Measurements from ENCODE around the gene ZNF142. TPM values are rescaled to one million over a fixed set of nuclear protein-coding genes. Genes with fewer than 3 reads are reported as not detected.

Gene ZNF142
- total RNA-seq, 1 donor from 2014 or later, result 38.3 TPM

DNA sequence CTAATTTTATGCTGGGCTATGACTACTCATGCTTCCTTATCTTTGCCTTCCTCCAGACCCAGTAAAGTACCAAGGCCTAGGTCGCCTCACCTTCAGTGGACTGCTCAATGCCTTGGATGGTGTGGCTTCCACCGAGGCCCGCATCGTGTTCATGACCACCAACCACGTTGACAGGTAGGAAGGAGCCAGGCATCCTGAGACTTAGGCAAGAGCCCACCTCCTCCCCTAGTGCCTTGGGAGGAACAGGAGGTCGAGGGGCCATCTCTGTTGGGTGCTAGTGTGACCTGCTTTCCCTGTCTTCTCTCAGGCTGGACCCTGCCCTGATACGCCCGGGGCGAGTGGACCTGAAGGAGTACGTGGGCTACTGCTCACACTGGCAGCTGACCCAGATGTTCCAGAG is 3.4 kb upstream of the ZNF142 start:
- H3K27ac Mint-ChIP-seq, result no peak overlapping the region
- no peaks in the 10 kb centered on the region for H3K27me3 Mint-ChIP-seq
- peaks cover 11% of the 10 kb centered on the region for H3K36me3 Mint-ChIP-seq
- no peak for DNase-seq (ENCODE audit: extremely low spot score, unreplicated experiment)
- no peak overlapping the region for H3K4me3 Mint-ChIP-seq
- TF ChIP-seq, protein P1, sequence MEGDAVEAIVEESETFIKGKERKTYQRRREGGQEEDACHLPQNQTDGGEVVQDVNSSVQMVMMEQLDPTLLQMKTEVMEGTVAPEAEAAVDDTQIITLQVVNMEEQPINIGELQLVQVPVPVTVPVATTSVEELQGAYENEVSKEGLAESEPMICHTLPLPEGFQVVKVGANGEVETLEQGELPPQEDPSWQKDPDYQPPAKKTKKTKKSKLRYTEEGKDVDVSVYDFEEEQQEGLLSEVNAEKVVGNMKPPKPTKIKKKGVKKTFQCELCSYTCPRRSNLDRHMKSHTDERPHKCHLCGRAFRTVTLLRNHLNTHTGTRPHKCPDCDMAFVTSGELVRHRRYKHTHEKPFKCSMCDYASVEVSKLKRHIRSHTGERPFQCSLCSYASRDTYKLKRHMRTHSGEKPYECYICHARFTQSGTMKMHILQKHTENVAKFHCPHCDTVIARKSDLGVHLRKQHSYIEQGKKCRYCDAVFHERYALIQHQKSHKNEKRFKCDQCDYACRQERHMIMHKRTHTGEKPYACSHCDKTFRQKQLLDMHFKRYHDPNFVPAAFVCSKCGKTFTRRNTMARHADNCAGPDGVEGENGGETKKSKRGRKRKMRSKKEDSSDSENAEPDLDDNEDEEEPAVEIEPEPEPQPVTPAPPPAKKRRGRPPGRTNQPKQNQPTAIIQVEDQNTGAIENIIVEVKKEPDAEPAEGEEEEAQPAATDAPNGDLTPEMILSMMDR (conservative IDR thresholded peaks at IDR 0.05), result no peak
- peaks cover 18% of the 10 kb centered on the region for H3K4me1 Mint-ChIP-seq (ENCODE audit: unreplicated experiment)
- H3K9me3 Mint-ChIP-seq, result no peaks in the 10 kb centered on the region

DNA sequence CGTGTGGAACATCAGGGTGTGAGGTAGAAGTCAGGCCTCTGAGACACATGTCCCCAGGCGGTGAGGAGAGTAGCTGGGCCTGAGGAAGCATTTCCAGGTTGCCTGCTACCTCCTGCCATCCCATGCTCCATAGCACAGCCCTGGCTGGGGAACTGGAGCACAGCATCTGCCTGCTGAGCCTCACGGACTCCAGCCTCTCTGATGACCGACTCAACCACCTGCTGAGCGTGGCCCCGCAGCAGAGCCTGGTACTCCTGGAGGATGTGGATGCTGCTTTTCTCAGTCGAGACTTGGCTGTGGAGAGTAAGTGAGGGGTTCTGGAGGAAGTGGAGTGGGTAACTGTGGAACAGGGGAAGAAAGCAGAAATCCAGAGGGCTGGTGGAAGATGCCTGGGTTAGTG is 3.0 kb upstream of the ZNF142 start:
- TF ChIP-seq, protein P1 (conservative IDR thresholded peaks at IDR 0.05), result no peak
- no peak overlapping the region for H3K4me3 Mint-ChIP-seq

DNA sequence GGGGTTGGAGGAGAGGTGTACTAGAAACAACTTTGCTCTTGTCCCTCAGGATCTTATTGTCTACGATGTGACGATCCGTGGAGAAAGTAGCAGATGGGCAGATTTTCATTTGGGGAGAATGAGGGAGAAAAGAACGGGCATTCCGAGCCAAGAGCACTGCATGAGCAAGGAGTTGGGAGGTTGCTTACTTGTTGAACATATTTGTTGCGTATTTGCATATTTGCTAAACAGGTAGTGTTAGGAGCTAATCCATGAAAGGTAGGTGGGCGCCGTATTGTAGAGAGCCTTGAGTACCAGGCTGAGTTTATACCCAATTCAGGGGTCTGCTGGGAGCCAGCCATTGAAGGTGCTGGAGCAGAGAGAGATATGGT is 550 bp upstream of the ZNF142 start:
- peaks cover 18% of the 10 kb centered on the region for H3K4me1 Mint-ChIP-seq (ENCODE audit: unreplicated experiment)
- H3K9me3 Mint-ChIP-seq, result no peaks in the 10 kb centered on the region
- DNase-seq (ENCODE audit: extremely low spot score, unreplicated experiment), result no peak
- H3K4me3 Mint-ChIP-seq, result peak overlapping the region; percentile 100
- TF ChIP-seq, protein P1 (conservative IDR thresholded peaks at IDR 0.05), result no peak
- H3K27me3 Mint-ChIP-seq, result no peaks in the 10 kb centered on the region
- H3K36me3 Mint-ChIP-seq, result peaks cover 18% of the 10 kb centered on the region
- H3K27ac Mint-ChIP-seq, result peak overlapping the region; percentile 94

More for the DNA sequence above, 3.0 kb upstream of the ZNF142 start:
- Mint-ChIP-seq H3K36me3 (peaks cover 14% of the 10 kb centered on the region), H3K27ac (no peak overlapping the region), H3K4me1 (ENCODE audit: unreplicated experiment) (peaks cover 18% of the 10 kb centered on the region), H3K27me3 (no peaks in the 10 kb centered on the region), H3K9me3 (no peaks in the 10 kb centered on the region)
- DNase-seq (ENCODE audit: extremely low spot score, unreplicated experiment), result no peak

DNA sequence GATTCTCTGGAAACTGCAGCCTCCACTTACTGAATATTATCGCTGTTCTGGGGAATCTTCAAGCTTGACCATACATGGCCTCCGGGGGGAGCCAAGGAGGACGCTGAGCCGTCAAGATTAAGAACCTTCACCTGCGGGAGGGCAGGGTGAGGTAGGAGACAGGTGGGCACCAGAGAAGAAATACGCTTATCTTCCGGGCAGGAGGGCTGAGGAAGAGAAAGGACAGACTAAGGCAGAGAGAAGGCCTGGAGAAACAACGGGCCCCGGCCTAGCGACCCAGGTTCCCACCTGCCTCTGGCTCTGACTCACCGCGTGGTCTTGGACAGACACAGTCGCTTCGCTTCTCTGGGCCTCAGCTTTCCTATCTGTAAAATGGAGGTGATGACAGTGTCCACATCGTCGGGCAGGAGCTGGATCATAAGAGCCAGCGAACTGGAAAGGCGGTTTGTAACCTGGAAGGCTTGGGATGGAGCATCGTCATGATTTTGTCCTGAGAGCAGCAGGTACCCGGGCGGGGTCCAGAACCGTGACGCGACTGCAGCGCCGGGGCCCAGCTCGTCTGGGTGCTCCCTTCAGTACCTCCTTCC is 659 bp downstream of the ZNF142 start:
- peaks cover 18% of the 10 kb centered on the region for H3K4me1 Mint-ChIP-seq (ENCODE audit: unreplicated experiment)
- H3K27ac Mint-ChIP-seq, result peak overlapping the region; percentile 94
- peaks cover 18% of the 10 kb centered on the region for H3K36me3 Mint-ChIP-seq
- H3K4me3 Mint-ChIP-seq, result peak overlapping the region; percentile 100
- no peak for DNase-seq (ENCODE audit: extremely low spot score, unreplicated experiment)
- H3K27me3 Mint-ChIP-seq, result no peaks in the 10 kb centered on the region
- TF ChIP-seq, protein P1 (conservative IDR thresholded peaks at IDR 0.05), result peak; percentile 68
- H3K9me3 Mint-ChIP-seq, result no peaks in the 10 kb centered on the region

DNA sequence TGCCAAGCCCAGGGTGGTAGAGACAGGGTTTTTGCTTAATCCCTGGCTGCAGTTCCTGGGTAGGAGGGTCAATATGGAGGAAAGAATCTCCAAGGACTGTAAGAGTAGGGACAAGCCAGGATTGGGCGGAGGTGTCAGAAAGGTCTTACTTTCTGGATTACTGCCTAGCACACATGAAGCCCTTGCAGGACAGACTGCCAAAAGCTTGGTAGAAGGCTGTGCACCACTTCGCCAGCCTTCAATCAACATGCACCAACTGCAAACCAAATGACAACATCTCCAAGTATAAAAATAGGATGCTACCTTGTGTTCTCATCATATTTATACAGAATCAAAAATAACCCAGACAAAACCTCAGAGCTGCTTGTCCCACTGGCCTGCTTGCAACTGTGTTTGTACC is 3.7 kb downstream of the ZNF142 start:
- H3K27me3 Mint-ChIP-seq, result no peaks in the 10 kb centered on the region
- no peak overlapping the region for H3K4me3 Mint-ChIP-seq
- H3K27ac Mint-ChIP-seq, result no peak overlapping the region
- peaks cover 10% of the 10 kb centered on the region for H3K36me3 Mint-ChIP-seq
- H3K9me3 Mint-ChIP-seq, result no peaks in the 10 kb centered on the region
- peaks cover 18% of the 10 kb centered on the region for H3K4me1 Mint-ChIP-seq (ENCODE audit: unreplicated experiment)
- TF ChIP-seq, protein P1 (conservative IDR thresholded peaks at IDR 0.05), result no peak
- DNase-seq (ENCODE audit: extremely low spot score, unreplicated experiment), result no peak

DNA sequence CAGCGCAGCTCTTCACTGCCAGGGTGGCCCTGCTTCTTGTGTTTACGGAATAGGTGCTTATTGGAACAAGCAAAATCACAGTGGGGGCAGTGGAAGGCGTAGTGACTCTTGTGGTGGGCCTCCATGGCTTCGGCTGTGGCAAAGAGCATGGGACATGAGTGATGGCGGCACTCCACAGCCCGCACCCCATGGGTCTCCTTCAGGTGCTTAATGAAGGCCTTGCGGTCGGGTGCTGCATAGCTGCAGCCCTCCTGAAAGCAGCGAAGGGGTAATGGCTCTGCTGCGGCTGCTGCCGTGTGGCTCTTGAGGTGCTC is 10.7 kb downstream of the ZNF142 start:
- Mint-ChIP-seq H3K27ac (no peak overlapping the region), H3K4me1 (ENCODE audit: unreplicated experiment) (no peaks in the 10 kb centered on the region), H3K4me3 (no peak overlapping the region), H3K9me3 (no peaks in the 10 kb centered on the region), H3K27me3 (no peaks in the 10 kb centered on the region), H3K36me3 (no peaks in the 10 kb centered on the region)
- TF ChIP-seq, protein P1 (conservative IDR thresholded peaks at IDR 0.05), result no peak
- DNase-seq (ENCODE audit: extremely low spot score, unreplicated experiment), result no peak

Data from type B pancreatic cell (in vitro differentiated cells).